Stomach (tissue), 9 donors: Measurements from ENCODE around the gene PAX5. TPM values are rescaled to one million over a fixed set of nuclear protein-coding genes. Genes with fewer than 3 reads are reported as not detected.

Experiments
- DNase-seq, 2 donors: peaks; one replicate each; pipeline versions ENCODE4 v3.0.0 to v3.0.0-alpha.2; 2013 to 2019
- H3K27ac ChIP-seq, 5 donors: fragments of 200-600 bp in 4 of 5; sonication (generic) in 4 of 5; one replicate each; pipeline ENCODE4 v1.5.1; 2013 to 2019; ENCODE audit warnings: mild to moderate bottlenecking in 1 of 5, moderate library complexity in 1 of 5
- H3K27me3 ChIP-seq, 3 donors: fragments of 200-600 bp; sonication (generic); one replicate each; pipeline ENCODE4 v1.5.1; 2017 to 2019; ENCODE audit warnings: mixed run types in 1 of 3
- H3K36me3 ChIP-seq, 4 donors: fragments of 200-600 bp; sonication (generic); 1 replicate in 3 of 4; 2 replicates in 1 of 4; pipeline ENCODE4 v1.5.1; 2016 to 2019
- H3K4me1 ChIP-seq, 4 donors: fragments of 200-600 bp; sonication (generic); one replicate each; pipeline ENCODE4 v1.5.1; 2016 to 2019
- H3K4me3 ChIP-seq, 4 donors: fragments of 200-600 bp; sonication (generic) in 3 of 4; one replicate each; pipeline ENCODE4 v1.5.1; 2016 to 2019; ENCODE audit warnings: mild to moderate bottlenecking in 1 of 4
- H3K9me3 ChIP-seq, 4 donors: fragments of 200-600 bp; sonication (generic); one replicate each; pipeline ENCODE4 v1.5.1; 2016 to 2019
- CTCF ChIP-seq, 7 experiments: fragments of 450-650 bp in 4 of 7; fragments of 200-600 bp in 3 of 7; sonication (generic) in 3 of 7; IDR thresholded peaks; one replicate each; pipeline ENCODE4 v1.5.1; 2016 to 2019; ENCODE audit warnings: antibody characterized with exemption in 7 of 7, control low read depth in 2 of 7, mild to moderate bottlenecking in 1 of 7
- EP300 ChIP-seq: sonication (generic); formaldehyde crosslinking; IDR thresholded peaks from one replicate; pipeline ENCODE4 v1.6.1; 2017; ENCODE audit warnings: antibody characterized with exemption
- POLR2A ChIP-seq, 4 donors: fragments of 450-650 bp; IDR thresholded peaks; one replicate each; pipeline ENCODE4 v1.6.1; 2016; ENCODE audit warnings: antibody characterized with exemption in 4 of 4, control low read depth in 2 of 4, mild to moderate bottlenecking in 1 of 4, moderate library complexity in 1 of 4
- POLR2AphosphoS5 ChIP-seq, 3 donors: sonication (generic); formaldehyde crosslinking; IDR thresholded peaks; one replicate each; pipeline ENCODE4 v1.6.1; 2016; ENCODE audit warnings: antibody characterized with exemption in 3 of 3
- WGBS, 5 donors: extraction: QIAGEN DNeasy Blood & Tissue Kit in 3 of 5; methylation state at CpG; one replicate each; pipeline versions ENCODE4 v1.1.5 to v1.1.7; 2013 to 2018; 5-methylcytosine and 5-hydroxymethylcytosine counted together
- intact Hi-C: fragments of 100-400 bp; cut with DNase I; formaldehyde crosslinking; loops from one replicate; pipeline ENCODE4 v1.15.1; 2023; ENCODE audit warnings: low total_unique reads
- polyA plus RNA-seq, 3 donors: library from polyadenylated mRNA; stranded (reverse); fragments of 200-250 nt; gene quantifications; one replicate each; pipeline ENCODE4 v1.2.3, GENCODE V29; 2013
- total RNA-seq, 5 donors: library from RNA; depleted of rRNA; stranded (reverse); fragments of >200 nt; gene quantifications; one replicate each; pipeline versions ENCODE4 v1.1.0 to v1.2.3, GENCODE V29; 2014 to 2016
- donor health status: healthy with polysubstance abuse.
- donor health status: Bipolar disorder and iron deficiency.
- donor health status: healthy.

Gene PAX5
- total and polyA plus RNA-seq, 8 donors: 0.43 to 1.3 TPM; not detected in 6

DNA sequence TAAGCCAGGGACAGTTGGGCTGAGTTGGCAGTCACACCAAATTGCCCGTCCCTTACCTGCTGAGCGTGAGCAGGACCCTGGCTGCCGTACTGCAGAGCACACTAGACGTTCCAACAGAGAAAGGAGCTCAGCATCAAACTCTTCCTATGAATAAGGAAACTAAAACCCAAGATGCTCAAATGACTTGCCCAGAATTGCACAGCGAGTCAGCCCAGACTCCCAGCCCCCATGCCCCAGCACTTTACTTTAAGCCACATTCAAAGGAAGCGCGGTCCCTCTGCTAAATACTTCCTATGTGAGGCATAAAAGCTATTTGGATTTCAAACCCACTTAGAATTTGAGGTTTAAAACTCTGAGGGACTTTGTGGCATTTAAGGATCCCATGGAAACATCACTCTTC lies 23.9 kb downstream of the PAX5 start:
- intact Hi-C loops: no loop called here
- Histone ChIP-seq H3K36me3 (no peaks in the 10 kb centered on the region), H3K4me3 (no peak overlapping the region), H3K4me1 (no peaks in the 10 kb centered on the region), H3K27ac (no peak overlapping the region), H3K9me3 (no peaks in the 10 kb centered on the region), H3K27me3 (peaks cover 0 to 99% (median 17%) of the 10 kb centered on the region in 3 donors)
- DNase-seq: no peak
- 59 to 74% (median 64%) methylated on average over 7 of the region's 7 CpGs for WGBS, 5 donors
- TF ChIP-seq POLR2AphosphoS5 (IDR thresholded peaks at IDR 0.05): no peak
- no peak for TF ChIP-seq CTCF (IDR thresholded peaks at IDR 0.05)
- no peak for TF ChIP-seq POLR2A (IDR thresholded peaks at IDR 0.05)
- TF ChIP-seq EP300: no peak

- no peaks in the 10 kb centered on the region for H3K9me3 ChIP-seq
- no peak for TF ChIP-seq POLR2A (IDR thresholded peaks at IDR 0.05)
- DNase-seq: no peak
- no peak overlapping the region for H3K4me3 ChIP-seq
- 84 to 89% (median 86%) methylated on average over 13 of the region's 13 CpGs for WGBS, 5 donors
- peaks cover 0 to 99% (median 28%) of the 10 kb centered on the region in 3 donors for H3K27me3 ChIP-seq
- peaks cover 0 to 6% (median 3%) of the 10 kb centered on the region in 4 donors for H3K4me1 ChIP-seq
- no peak overlapping the region for H3K27ac ChIP-seq
- intact Hi-C loops: no loop called here
- H3K36me3 ChIP-seq: no peaks in the 10 kb centered on the region
These were observed 26.8 kb downstream of the PAX5 start for GRCh38 chr9:37007295-37007694.

DNA sequence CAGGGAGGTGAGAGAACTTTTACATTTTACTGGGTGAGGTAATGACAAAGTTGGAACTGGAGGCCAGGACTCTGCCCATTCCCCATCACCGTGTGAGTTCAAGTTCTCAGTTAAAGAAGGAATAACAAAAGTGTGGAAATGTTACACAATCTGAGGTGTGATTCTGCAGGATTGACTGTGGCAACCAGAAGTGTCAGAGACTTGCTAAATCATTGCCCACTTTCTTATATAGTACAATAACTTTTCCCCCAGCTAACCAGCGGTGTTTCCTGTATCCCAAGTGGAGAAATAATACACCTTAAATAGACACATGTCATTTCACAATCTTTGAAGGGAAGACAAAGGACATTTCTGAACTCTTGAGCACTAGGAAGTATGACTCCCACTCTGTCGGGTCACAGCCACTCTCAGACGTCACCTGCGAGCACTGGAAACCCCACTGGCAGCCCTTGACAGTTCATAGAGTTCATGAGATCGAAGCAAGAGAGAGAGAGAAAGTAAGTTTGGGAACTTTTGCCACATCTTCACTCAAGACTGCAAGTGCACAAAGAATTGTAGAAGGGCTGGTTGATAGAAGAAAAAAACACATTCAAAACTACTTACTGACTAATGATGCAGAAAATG lies 28.4 kb downstream of the PAX5 start:
- Histone ChIP-seq H3K27me3 (peaks cover 0 to 100% (median 29%) of the 10 kb centered on the region in 3 donors), H3K9me3 (no peaks in the 10 kb centered on the region), H3K36me3 (no peaks in the 10 kb centered on the region), H3K4me3 (no peak overlapping the region), H3K27ac (no peak overlapping the region), H3K4me1 (peaks cover 0 to 8% (median 4%) of the 10 kb centered on the region in 4 donors)
- 54 to 69% (median 59%) methylated on average over 6 of the region's 6 CpGs for WGBS, 5 donors
- no peak for DNase-seq
- TF ChIP-seq POLR2AphosphoS5 (IDR thresholded peaks at IDR 0.05) (no peak), CTCF (IDR thresholded peaks at IDR 0.05) (no peak), EP300 (no peak), POLR2A (IDR thresholded peaks at IDR 0.05) (no peak)
- intact Hi-C loops: no loop called here

DNA sequence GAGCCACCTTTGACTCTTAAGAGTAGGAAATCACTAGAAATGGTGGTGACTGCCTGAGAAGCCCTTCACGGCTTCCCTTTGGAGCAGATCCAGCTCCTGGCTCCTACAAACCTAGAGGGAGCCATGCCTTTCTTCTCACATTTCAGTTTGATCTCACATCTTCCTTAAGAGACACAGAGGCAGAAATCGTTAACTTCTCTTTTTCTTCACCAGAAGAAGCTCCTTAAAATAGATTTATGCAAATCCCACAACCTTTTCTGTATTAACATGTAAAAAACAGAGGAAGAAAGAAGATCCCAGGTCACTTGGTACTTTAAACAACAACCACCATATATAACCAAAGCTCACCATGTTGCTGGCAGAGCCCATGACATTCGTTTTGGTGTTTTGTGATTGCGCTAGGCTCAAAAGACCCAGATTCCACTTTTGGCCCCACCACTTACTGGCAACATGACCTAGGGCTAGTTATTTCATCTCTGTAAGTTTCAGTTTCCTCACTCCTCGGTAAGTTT lies 29.6 kb downstream of the PAX5 start:
- Histone ChIP-seq H3K36me3 (no peaks in the 10 kb centered on the region), H3K4me3 (no peak overlapping the region), H3K27ac (no peak overlapping the region), H3K27me3 (peaks cover 0 to 100% (median 35%) of the 10 kb centered on the region in 3 donors), H3K9me3 (no peaks in the 10 kb centered on the region), H3K4me1 (peaks cover 0 to 8% (median 4%) of the 10 kb centered on the region in 4 donors)
- TF ChIP-seq POLR2AphosphoS5 (IDR thresholded peaks at IDR 0.05) (no peak), EP300 (no peak), CTCF (IDR thresholded peaks at IDR 0.05) (no peak), POLR2A (IDR thresholded peaks at IDR 0.05) (no peak)
- no peak for DNase-seq
- WGBS, 5 donors: 47 to 58% (median 55%) methylated on average over 5 of the region's 5 CpGs
- intact Hi-C loops: no loop called here
